Subcutaneous abdominal adipose tissue (tissue), 5 donors: ENCODE data around the gene FAM184A.

Experiments
- H3K27ac ChIP-seq: one replicate; pipeline ENCODE4 v1.7.0; 2013; ENCODE audit warnings: low read depth, mild to moderate bottlenecking, inconsistent platforms, low read length, moderate library complexity
- H3K27me3 ChIP-seq, 5 donors: one replicate each; pipeline ENCODE4 v1.7.0; 2013; ENCODE audit warnings: low read length in 5 of 5, inconsistent platforms in 1 of 5; ENCODE audit not compliant: control insufficient read depth in 5 of 5, insufficient read depth in 4 of 5
- H3K36me3 ChIP-seq, 5 donors: one replicate each; pipeline ENCODE4 v1.7.0; 2013; ENCODE audit warnings: low read length in 5 of 5; ENCODE audit not compliant: control insufficient read depth in 5 of 5, insufficient read depth in 5 of 5
- H3K4me1 ChIP-seq, 5 donors: one replicate each; pipeline ENCODE4 v1.7.0; 2013; ENCODE audit warnings: low read length in 5 of 5, mild to moderate bottlenecking in 3 of 5, moderate library complexity in 1 of 5; ENCODE audit not compliant: control insufficient read depth in 5 of 5, insufficient read depth in 5 of 5
- H3K4me3 ChIP-seq, 5 donors: one replicate each; pipeline ENCODE4 v1.7.0; 2013; ENCODE audit warnings: low read length in 5 of 5, low read depth in 1 of 5
- H3K9ac ChIP-seq, 5 donors: one replicate each; pipeline ENCODE4 v1.7.0; 2013; ENCODE audit warnings: low read length in 5 of 5, mild to moderate bottlenecking in 4 of 5, moderate library complexity in 3 of 5
- H3K9me3 ChIP-seq, 5 donors: one replicate each; pipeline ENCODE4 v1.7.0; 2013; ENCODE audit warnings: low read length in 5 of 5; ENCODE audit not compliant: control insufficient read depth in 5 of 5
- donor health status: healthy.
- donor health status: healthy.
- donor health status: healthy.
- donor health status: healthy.
- donor health status: healthy.

The FAM184A gene

GRCh38 chr6:119077391-119077642 is 1.1 kb downstream of the FAM184A start:
- H3K27me3 ChIP-seq = no peaks in the 10 kb centered on the region
- H3K9me3 ChIP-seq = no peaks in the 10 kb centered on the region
- H3K27ac ChIP-seq = peak overlapping the region; percentile 26
- H3K9ac ChIP-seq = peak overlapping the region in 2 of 5 donors; percentile 68 to 76
- no peaks in the 10 kb centered on the region for H3K36me3 ChIP-seq
- peak overlapping the region; percentile 66 to 77 (median 68) for H3K4me3 ChIP-seq
- H3K4me1 ChIP-seq = peaks cover 2 to 27% (median 18%) of the 10 kb centered on the region in 5 donors

GRCh38 chr6:119076576-119077390 is 1.7 kb downstream of the FAM184A start:
- H3K9me3 ChIP-seq = no peaks in the 10 kb centered on the region

DNA sequence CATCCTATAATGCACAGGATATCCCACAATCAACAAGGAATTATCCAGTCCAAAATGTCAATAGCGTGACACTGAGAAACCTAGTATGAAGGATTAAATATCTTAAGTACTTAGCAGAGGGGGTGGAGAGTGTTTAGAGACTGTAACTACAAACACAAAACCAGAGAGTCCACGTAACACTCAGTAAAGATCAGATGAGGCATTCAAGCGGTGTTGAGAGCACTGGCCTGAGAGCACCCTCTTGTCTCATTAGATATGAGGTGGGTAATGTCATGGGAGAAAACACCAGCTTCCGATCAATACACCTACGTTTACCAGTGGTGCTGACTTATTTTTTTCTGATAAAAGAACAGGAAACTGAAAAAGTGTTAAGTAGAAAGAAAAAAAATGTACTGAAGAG is 2.3 kb downstream of the FAM184A start:
- Histone ChIP-seq H3K9me3 (no peaks in the 10 kb centered on the region), H3K36me3 (no peaks in the 10 kb centered on the region), H3K4me1 (peaks cover 2 to 27% (median 18%) of the 10 kb centered on the region in 5 donors), H3K27ac (peak overlapping the region; percentile 26), H3K27me3 (no peaks in the 10 kb centered on the region), H3K4me3 (peak overlapping the region in 1 of 5 donors; percentile 68), H3K9ac (no peak overlapping the region)

More at GRCh38 chr6:119076576-119077390, 1.7 kb downstream of the FAM184A start:
- H3K4me3 ChIP-seq = peak overlapping the region; percentile 66 to 77 (median 68)
- peak overlapping the region in 2 of 5 donors; percentile 68 to 76 for H3K9ac ChIP-seq
- H3K27ac ChIP-seq = peak overlapping the region; percentile 26
- H3K36me3 ChIP-seq = no peaks in the 10 kb centered on the region
- H3K4me1 ChIP-seq = peaks cover 2 to 27% (median 18%) of the 10 kb centered on the region in 5 donors
- H3K27me3 ChIP-seq = no peaks in the 10 kb centered on the region

DNA sequence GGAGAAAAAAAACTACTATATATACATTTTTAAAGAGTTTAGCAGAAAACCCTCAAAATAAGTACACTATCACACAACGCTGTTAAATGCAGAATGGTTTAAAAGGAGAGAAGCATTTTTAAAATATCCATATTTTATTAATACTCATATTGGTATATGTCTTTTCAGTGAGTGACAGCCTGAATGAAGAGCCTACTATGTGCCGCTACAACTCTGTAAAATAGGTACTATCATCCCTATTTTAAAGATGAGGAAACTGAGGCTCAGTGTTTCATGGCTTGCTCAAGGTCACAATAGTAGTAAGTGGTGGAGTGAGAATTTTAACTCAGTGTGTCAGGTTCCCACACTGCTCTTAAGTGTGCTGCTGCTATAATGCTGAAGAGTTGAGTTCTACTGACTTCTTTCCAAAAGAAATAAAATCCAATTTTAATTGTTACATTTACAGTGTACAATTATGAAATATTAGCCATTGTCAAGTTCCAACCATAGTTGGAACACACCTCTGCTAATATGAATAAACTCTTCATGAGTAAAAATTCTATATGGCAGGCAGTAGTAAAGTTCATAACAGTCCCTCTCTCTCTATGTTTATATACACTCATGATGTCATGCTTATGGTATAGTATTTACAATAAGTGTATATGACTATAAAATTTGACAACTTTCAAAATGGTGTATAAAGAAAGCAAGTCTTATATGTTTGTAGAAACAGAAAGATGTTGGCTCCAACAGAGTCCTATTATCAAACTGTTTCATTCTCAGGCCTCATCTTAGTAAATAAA is 3.1 kb downstream of the FAM184A start:
- Histone ChIP-seq H3K27ac (no peak overlapping the region), H3K4me3 (no peak overlapping the region), H3K4me1 (peaks cover 2 to 27% (median 18%) of the 10 kb centered on the region in 5 donors), H3K9ac (no peak overlapping the region), H3K36me3 (no peaks in the 10 kb centered on the region), H3K27me3 (no peaks in the 10 kb centered on the region), H3K9me3 (no peaks in the 10 kb centered on the region)

GRCh38 chr6:119073307-119074051 is 5.0 kb downstream of the FAM184A start:
- Histone ChIP-seq H3K36me3 (no peaks in the 10 kb centered on the region), H3K27me3 (no peaks in the 10 kb centered on the region), H3K27ac (no peak overlapping the region), H3K9ac (no peak overlapping the region), H3K4me1 (peaks cover 0 to 14% (median 8%) of the 10 kb centered on the region in 5 donors), H3K4me3 (no peak overlapping the region), H3K9me3 (no peaks in the 10 kb centered on the region)

DNA sequence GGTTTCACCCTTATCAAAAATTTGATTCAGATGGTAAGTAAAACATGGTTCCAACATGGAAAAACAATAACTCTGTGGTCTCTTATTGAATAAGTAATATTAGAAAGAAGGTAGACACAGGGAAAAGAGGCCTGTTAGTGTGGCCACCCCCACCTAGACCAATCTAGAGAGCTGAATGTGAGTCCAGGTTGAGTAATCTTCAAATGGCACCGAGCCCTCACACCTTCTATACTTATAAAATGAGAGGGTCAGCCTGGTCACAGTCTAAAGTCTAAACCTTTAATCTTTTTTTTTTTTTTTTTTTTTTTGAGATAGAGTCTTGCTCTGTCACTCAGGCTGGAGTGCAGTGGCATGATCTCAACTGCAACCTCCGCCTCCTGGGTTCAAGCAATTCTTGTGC is 6.9 kb downstream of the FAM184A start:
- H3K36me3 ChIP-seq = no peaks in the 10 kb centered on the region
- no peak overlapping the region for H3K9ac ChIP-seq
- no peaks in the 10 kb centered on the region for H3K27me3 ChIP-seq
- no peaks in the 10 kb centered on the region for H3K4me1 ChIP-seq
- H3K9me3 ChIP-seq = no peaks in the 10 kb centered on the region
- H3K4me3 ChIP-seq = no peak overlapping the region
- H3K27ac ChIP-seq = no peak overlapping the region

DNA sequence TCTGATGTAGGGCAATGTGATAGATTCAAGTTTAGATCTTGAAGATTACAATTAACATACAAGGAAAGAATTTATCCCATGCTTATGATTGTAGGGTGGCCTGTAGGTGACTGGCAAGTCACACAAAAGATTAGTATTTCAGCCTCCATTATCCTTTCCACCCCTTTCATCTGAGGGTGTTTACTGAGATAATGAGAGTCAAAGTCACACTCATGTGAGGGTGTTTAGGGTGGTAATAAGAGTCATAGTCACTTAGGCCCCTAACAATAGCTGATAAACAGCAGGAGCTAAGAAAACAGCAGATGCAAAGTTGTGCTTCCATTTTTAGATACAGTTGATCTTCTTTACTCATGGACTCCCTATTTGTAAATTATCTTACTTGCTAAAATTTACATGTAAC is 11.4 kb downstream of the FAM184A start:
- H3K9ac ChIP-seq = no peak overlapping the region
- no peak overlapping the region for H3K27ac ChIP-seq
- H3K4me3 ChIP-seq = no peak overlapping the region
- no peaks in the 10 kb centered on the region for H3K4me1 ChIP-seq
- no peaks in the 10 kb centered on the region for H3K9me3 ChIP-seq
- H3K36me3 ChIP-seq = no peaks in the 10 kb centered on the region
- no peaks in the 10 kb centered on the region for H3K27me3 ChIP-seq

GRCh38 chr6:119066517-119066916 is 11.9 kb downstream of the FAM184A start:
- H3K36me3 ChIP-seq = no peaks in the 10 kb centered on the region
- no peaks in the 10 kb centered on the region for H3K9me3 ChIP-seq
- H3K9ac ChIP-seq = no peak overlapping the region
- no peaks in the 10 kb centered on the region for H3K27me3 ChIP-seq
- H3K4me3 ChIP-seq = no peak overlapping the region
- no peaks in the 10 kb centered on the region for H3K4me1 ChIP-seq
- H3K27ac ChIP-seq = no peak overlapping the region

DNA sequence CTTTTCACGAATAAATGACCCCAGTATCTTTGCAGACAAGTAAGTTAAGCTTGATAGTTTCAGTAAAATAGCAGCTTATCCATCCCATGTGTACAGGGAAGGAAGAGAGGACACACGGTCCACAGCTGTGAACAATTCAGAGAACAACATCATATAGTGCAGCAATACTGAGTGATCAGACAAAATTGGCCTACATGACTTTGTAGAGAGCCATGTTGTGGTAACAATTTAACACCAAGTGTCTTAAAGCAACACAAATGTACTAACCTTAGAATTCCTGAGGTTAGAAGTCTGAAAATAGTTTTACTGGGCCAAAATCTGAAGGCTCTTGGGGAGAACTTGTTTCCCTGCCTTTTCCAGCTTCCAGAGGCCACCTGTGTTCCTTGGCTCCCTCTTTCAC is 12.5 kb downstream of the FAM184A start:
- Histone ChIP-seq H3K4me1 (no peaks in the 10 kb centered on the region), H3K9me3 (no peaks in the 10 kb centered on the region), H3K27me3 (no peaks in the 10 kb centered on the region), H3K9ac (no peak overlapping the region), H3K27ac (no peak overlapping the region), H3K36me3 (no peaks in the 10 kb centered on the region), H3K4me3 (no peak overlapping the region)

- Histone ChIP-seq H3K9me3 (no peaks in the 10 kb centered on the region), H3K4me3 (no peak overlapping the region), H3K27me3 (no peaks in the 10 kb centered on the region), H3K36me3 (no peaks in the 10 kb centered on the region), H3K9ac (no peak overlapping the region), H3K27ac (no peak overlapping the region), H3K4me1 (no peaks in the 10 kb centered on the region)
Observed at GRCh38 chr6:119065382-119065781, 13.1 kb downstream of the FAM184A start.
